ENCODE data around the gene RCBTB2. TPM values are rescaled to one million over a fixed set of nuclear protein-coding genes. Genes with fewer than 3 reads are reported as not detected.

The RCBTB2 gene
- total RNA-seq, 1 experiment from 2014 or later, result 1.1 TPM

DNA sequence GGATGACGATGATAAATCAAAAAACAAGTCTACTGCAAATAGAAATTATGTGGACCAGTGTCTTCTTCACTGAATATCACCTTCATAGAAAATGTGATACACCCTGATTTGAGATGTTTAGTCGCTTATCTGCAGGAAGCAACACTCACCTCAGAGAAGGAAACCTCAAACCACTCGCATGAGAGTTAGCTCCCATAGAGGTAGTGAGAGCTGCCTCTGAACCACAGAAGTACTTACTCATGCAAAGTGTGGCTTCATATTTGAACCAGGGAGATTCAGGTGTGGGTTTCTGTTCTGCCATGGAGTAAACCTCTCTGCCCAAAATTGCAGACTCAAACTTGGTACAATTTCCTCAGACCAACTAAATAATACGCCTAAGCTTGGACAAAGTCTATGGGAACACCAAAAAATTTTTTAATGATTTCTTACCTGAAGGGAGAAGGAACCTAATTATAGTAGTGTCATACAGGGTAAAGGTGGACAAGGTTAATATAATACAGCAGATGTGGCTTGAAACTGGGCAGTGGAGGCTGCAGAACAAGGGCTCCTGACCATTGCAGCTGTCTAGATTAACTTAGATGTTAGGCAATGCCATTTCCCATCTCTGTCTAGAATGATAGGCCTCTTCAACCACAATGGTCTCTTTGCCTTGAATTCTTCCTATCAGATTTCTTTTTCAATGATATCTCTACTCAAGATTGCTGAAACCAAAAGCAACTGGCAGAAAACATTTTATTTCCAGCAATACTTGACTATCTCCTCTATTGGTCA is 29.6 kb upstream of the RCBTB2 start:
- Histone ChIP-seq H3K9me3 (no peaks in the 10 kb centered on the region), H3K4me1 (no peaks in the 10 kb centered on the region), H3K27me3 (replicated peaks; ENCODE audit: control insufficient read depth, insufficient read depth, low read length) (no peaks in the 10 kb centered on the region), H3K36me3 (ENCODE audit: control insufficient read depth, insufficient read depth, low read length) (no peaks in the 10 kb centered on the region), H3K4me3 (ENCODE audit: low read depth, low read length) (no peak overlapping the region)
- DNase-seq, result no peak
- POLR2A ChIA-PET, result no interaction called here
- Mint-ChIP-seq H3K36me3 (ENCODE audit: insufficient read depth, unreplicated experiment) (no peaks in the 10 kb centered on the region), H3K4me3 (ENCODE audit: unreplicated experiment) (no peak overlapping the region), H3K27me3 (ENCODE audit: insufficient read depth, unreplicated experiment) (no peaks in the 10 kb centered on the region), H3K27ac (ENCODE audit: unreplicated experiment) (no peak overlapping the region), H3K4me1 (ENCODE audit: low read depth, unreplicated experiment) (peaks cover 6% of the 10 kb centered on the region), H3K9me3 (ENCODE audit: unreplicated experiment) (no peaks in the 10 kb centered on the region)
- CTCF ChIA-PET, result no interaction called here
- no TSS peak for BruUV-seq (replicated peaks)
- TF ChIP-seq, protein P1, sequence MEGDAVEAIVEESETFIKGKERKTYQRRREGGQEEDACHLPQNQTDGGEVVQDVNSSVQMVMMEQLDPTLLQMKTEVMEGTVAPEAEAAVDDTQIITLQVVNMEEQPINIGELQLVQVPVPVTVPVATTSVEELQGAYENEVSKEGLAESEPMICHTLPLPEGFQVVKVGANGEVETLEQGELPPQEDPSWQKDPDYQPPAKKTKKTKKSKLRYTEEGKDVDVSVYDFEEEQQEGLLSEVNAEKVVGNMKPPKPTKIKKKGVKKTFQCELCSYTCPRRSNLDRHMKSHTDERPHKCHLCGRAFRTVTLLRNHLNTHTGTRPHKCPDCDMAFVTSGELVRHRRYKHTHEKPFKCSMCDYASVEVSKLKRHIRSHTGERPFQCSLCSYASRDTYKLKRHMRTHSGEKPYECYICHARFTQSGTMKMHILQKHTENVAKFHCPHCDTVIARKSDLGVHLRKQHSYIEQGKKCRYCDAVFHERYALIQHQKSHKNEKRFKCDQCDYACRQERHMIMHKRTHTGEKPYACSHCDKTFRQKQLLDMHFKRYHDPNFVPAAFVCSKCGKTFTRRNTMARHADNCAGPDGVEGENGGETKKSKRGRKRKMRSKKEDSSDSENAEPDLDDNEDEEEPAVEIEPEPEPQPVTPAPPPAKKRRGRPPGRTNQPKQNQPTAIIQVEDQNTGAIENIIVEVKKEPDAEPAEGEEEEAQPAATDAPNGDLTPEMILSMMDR (IDR thresholded peaks at IDR 0.05; ENCODE audit: insufficient read depth in 1 of 2, low read depth in 1 of 2, low read length in 1 of 2, severe bottlenecking in 1 of 2, unreplicated experiment in 1 of 2), result no peak
- intact Hi-C loops (cut with micrococcal nuclease; ENCODE audit: unreplicated experiment), result no loop called here

DNA sequence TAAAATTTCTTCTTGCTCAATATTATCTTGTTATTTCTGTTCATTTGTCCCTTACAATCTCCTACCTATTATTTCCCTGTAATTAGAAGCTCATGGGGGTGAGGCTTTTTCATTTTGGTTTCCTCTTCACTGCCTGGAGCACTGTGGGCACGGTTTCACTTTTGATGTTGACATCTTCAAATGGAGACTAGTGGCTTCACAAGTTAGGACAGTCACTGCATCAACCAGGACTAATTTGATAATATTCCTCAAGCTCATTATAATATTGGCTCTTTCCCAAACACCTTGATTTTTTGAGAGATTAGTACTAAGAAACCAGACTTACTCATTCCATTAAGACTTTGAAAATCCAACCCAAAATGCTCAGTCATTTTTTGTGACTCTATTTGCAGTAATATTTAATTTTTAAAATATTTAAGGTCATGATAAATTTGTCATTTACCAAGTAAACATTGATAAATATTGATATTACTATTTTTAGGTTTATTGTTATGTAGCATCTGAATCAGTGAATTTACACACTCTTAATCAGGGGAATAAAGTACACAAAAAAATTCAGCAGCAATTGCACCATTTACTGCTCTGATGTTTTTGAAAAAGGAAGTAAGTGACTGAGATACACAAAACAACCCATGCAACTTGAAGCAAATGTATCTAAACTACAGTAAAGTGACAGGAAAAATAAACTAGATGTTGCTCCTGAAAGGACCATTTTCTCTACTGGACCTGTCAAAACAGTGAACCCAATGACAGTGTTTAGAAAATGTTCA is 28.8 kb upstream of the RCBTB2 start:
- no peak overlapping the region for H3K27ac Mint-ChIP-seq (ENCODE audit: unreplicated experiment)
- no TSS peak for BruUV-seq (replicated peaks)
- H3K9me3 Mint-ChIP-seq (ENCODE audit: unreplicated experiment), result no peaks in the 10 kb centered on the region
- H3K36me3 Mint-ChIP-seq (ENCODE audit: insufficient read depth, unreplicated experiment), result no peaks in the 10 kb centered on the region
- intact Hi-C loops (cut with micrococcal nuclease; ENCODE audit: unreplicated experiment), result no loop called here
- no peaks in the 10 kb centered on the region for H3K36me3 ChIP-seq (ENCODE audit: control insufficient read depth, insufficient read depth, low read length)
- H3K4me3 Mint-ChIP-seq (ENCODE audit: unreplicated experiment), result no peak overlapping the region
- ChIA-PET CTCF (no interaction called here), POLR2A (no interaction called here)
- no peaks in the 10 kb centered on the region for H3K4me1 ChIP-seq
- H3K27me3 Mint-ChIP-seq (ENCODE audit: insufficient read depth, unreplicated experiment), result no peaks in the 10 kb centered on the region
- no peak for DNase-seq
- H3K27me3 ChIP-seq (replicated peaks; ENCODE audit: control insufficient read depth, insufficient read depth, low read length), result no peaks in the 10 kb centered on the region
- no peaks in the 10 kb centered on the region for H3K9me3 ChIP-seq
- TF ChIP-seq, protein P1 (IDR thresholded peaks at IDR 0.05; ENCODE audit: insufficient read depth in 1 of 2, low read depth in 1 of 2, low read length in 1 of 2, severe bottlenecking in 1 of 2, unreplicated experiment in 1 of 2), result no peak
- H3K4me1 Mint-ChIP-seq (ENCODE audit: low read depth, unreplicated experiment), result peaks cover 6% of the 10 kb centered on the region
- H3K4me3 ChIP-seq (ENCODE audit: low read depth, low read length), result no peak overlapping the region

DNA sequence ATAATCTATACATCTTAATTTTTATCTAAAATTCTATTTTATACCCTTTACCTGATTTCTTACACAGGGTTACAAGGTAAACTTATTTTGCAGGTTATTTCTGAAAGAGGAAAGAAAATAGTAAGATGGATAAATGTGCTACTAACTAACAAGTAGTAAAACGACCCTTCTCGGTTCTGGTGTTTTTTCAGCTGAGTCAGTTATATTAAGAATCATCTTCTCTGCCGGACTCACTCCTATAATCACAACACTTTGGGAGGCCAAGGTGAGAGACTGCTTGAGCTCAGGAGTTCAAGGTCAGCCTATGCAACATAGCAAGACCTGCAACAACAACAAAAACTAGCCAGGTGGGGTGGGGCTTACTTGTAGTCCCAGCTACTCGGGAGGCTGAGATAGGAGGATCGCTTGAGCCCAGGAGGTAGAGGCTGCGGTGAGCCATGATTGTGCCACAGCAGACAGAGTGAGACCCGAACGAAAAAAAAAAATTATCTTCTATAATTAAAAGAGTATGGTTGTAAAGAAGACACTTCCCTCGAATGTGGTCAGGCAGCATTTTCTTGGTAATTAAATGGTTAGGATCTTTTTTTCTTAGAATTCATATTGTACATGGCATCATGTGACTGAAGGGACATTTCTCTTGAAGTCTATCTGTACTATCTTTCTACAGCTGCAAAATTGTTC is 27.9 kb upstream of the RCBTB2 start:
- CTCF ChIA-PET, result interaction anchor here (1.2 kb wide), 1 partner anchor 19 kb away, joined by 6 read pairs; no protein-coding TSS in a partner anchor
- no peaks in the 10 kb centered on the region for H3K27me3 Mint-ChIP-seq (ENCODE audit: insufficient read depth, unreplicated experiment)
- peaks cover 7% of the 10 kb centered on the region for H3K9me3 Mint-ChIP-seq (ENCODE audit: unreplicated experiment)
- no peaks in the 10 kb centered on the region for H3K36me3 ChIP-seq (ENCODE audit: control insufficient read depth, insufficient read depth, low read length)
- POLR2A ChIA-PET, result no interaction called here
- no peak for DNase-seq
- no peak overlapping the region for H3K4me3 ChIP-seq (ENCODE audit: low read depth, low read length)
- intact Hi-C loops (cut with micrococcal nuclease; ENCODE audit: unreplicated experiment), result no loop called here
- H3K4me1 Mint-ChIP-seq (ENCODE audit: low read depth, unreplicated experiment), result peaks cover 6% of the 10 kb centered on the region
- H3K36me3 Mint-ChIP-seq (ENCODE audit: insufficient read depth, unreplicated experiment), result no peaks in the 10 kb centered on the region
- TF ChIP-seq, protein P1 (IDR thresholded peaks at IDR 0.05; ENCODE audit: insufficient read depth in 1 of 2, low read depth in 1 of 2, low read length in 1 of 2, severe bottlenecking in 1 of 2, unreplicated experiment in 1 of 2), result no peak
- H3K4me1 ChIP-seq, result no peaks in the 10 kb centered on the region
- H3K9me3 ChIP-seq, result no peaks in the 10 kb centered on the region
- H3K4me3 Mint-ChIP-seq (ENCODE audit: unreplicated experiment), result no peak overlapping the region
- H3K27ac Mint-ChIP-seq (ENCODE audit: unreplicated experiment), result no peak overlapping the region
- no TSS peak for BruUV-seq (replicated peaks)
- H3K27me3 ChIP-seq (replicated peaks; ENCODE audit: control insufficient read depth, insufficient read depth, low read length), result no peaks in the 10 kb centered on the region

All from Caco-2 (cell line).